AG04450 (cell line): ENCODE measurements around the gene TMEM218. TPM values are rescaled to one million over a fixed set of nuclear protein-coding genes. Genes with fewer than 3 reads are reported as not detected.

Experiments used
- CTCF ChIA-PET: fragments of 300-600, 350-600 bp; formaldehyde crosslinking; extraction: SDS; loops from one replicate; lab custom pipeline; 2022; ENCODE audit warnings: antibody characterized with exemption, inconsistent platforms; lab: Charles Lee
- POLR2A ChIA-PET: fragments of 350-600 bp; formaldehyde crosslinking; extraction: SDS; loops from one replicate; lab custom pipeline; 2021; ENCODE audit warnings: antibody characterized with exemption, inconsistent platforms; lab: Yijun Ruan, JAX
- DNase-seq: peaks from one replicate; pipeline ENCODE4 v3.0.0-alpha.2; 2011; ENCODE audit warnings: low read depth, low spot score
- H3K27ac ChIP-seq: one replicate; pipeline ENCODE4 v1.5.1; 2012; ENCODE audit warnings: low read depth, low read length, control low read depth
- H3K27me3 ChIP-seq: one replicate; pipeline ENCODE4 v1.6.0; 2012; ENCODE audit warnings: low read length; ENCODE audit not compliant: control insufficient read depth, insufficient read depth
- H3K4me3 ChIP-seq: 2 replicates; pipeline ENCODE4 v1.5.1; 2011; ENCODE audit warnings: mild to moderate bottlenecking, low read depth, low read length, control low read depth
- H3K9me3 ChIP-seq: 2 replicates; pipeline ENCODE4 v1.5.1; 2012; ENCODE audit warnings: low read length; ENCODE audit not compliant: control insufficient read depth, insufficient read depth
- polyA plus RNA-seq: library from polyadenylated mRNA; depleted of rRNA; stranded (reverse); fragments of >200 nt; gene quantifications from 2 replicates; pipeline ENCODE4 v1.2.3, GENCODE V29; 2011
- TF ChIP-seq, protein P1 (sequence below): IDR thresholded peaks from 2 replicates; pipeline ENCODE4 v1.5.1; 2011; ENCODE audit warnings: low read depth, low read length, control low read depth, inconsistent platforms

TMEM218 gene
- polyA plus RNA-seq, 1 experiment = 29.9 TPM

- Histone ChIP-seq H3K9me3 (peaks cover 3% of the 10 kb centered on the region; the same call in 1 of the 2 replicates), H3K4me3 (no peak overlapping the region), H3K27me3 (no peaks in the 10 kb centered on the region), H3K27ac (no peak overlapping the region)
- TF ChIP-seq, protein P1, sequence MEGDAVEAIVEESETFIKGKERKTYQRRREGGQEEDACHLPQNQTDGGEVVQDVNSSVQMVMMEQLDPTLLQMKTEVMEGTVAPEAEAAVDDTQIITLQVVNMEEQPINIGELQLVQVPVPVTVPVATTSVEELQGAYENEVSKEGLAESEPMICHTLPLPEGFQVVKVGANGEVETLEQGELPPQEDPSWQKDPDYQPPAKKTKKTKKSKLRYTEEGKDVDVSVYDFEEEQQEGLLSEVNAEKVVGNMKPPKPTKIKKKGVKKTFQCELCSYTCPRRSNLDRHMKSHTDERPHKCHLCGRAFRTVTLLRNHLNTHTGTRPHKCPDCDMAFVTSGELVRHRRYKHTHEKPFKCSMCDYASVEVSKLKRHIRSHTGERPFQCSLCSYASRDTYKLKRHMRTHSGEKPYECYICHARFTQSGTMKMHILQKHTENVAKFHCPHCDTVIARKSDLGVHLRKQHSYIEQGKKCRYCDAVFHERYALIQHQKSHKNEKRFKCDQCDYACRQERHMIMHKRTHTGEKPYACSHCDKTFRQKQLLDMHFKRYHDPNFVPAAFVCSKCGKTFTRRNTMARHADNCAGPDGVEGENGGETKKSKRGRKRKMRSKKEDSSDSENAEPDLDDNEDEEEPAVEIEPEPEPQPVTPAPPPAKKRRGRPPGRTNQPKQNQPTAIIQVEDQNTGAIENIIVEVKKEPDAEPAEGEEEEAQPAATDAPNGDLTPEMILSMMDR = no peak
- no peak for DNase-seq
- ChIA-PET POLR2A (interaction anchor here (0.5 kb wide), 1 partner anchor 545 kb away, joined by 3 read pairs; no protein-coding TSS in a partner anchor), CTCF (interaction anchor here (1.1 to 4.4 kb wide), 5 partner anchors 15 to 243 kb away, joined by 3 to 30 read pairs (median 8); no protein-coding TSS in a partner anchor)
These were observed 5.5 kb downstream of the TMEM218 start for GRCh38 chr11:125105926-125106325.

- no peak overlapping the region for H3K4me3 ChIP-seq
- TF ChIP-seq, protein P1 = no peak
- no peak for DNase-seq
- peaks cover 3% of the 10 kb centered on the region; the same call in 1 of the 2 replicates for H3K9me3 ChIP-seq
- H3K27ac ChIP-seq = no peak overlapping the region
- POLR2A ChIA-PET = no interaction called here
- CTCF ChIA-PET = interaction anchor here (0.9 to 2.1 kb wide), 3 partner anchors 12 to 243 kb away, joined by 4 to 7 read pairs (median 6); no protein-coding TSS in a partner anchor
- no peaks in the 10 kb centered on the region for H3K27me3 ChIP-seq
These were observed 8.9 kb downstream of the TMEM218 start for GRCh38 chr11:125102510-125102909.

DNA sequence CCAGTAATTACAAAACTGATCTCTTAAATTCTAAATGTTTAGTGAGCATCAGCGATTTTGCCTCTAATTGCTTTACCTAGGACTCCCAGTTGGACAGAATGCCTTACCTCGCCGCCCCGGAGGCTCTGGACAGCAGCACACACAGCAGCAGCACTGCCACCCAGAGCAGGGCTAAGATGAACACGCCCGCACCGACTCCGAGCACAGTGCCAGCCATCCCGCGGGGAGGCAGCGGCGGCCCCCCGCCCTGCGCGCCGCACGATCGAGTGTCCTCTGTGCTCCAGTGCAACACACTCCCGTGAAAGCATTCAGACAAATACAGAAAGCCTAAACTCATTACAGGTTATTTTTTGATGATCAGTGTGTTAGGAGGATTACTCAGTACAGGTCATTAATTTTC lies 9.4 kb downstream of the TMEM218 start:
- CTCF ChIA-PET = interaction anchor here (0.9 to 2.1 kb wide), 2 partner anchors 11 to 243 kb away, joined by 4 to 7 read pairs; no protein-coding TSS in a partner anchor
- no peaks in the 10 kb centered on the region for H3K27me3 ChIP-seq
- TF ChIP-seq, protein P1 = no peak
- no peak overlapping the region for H3K27ac ChIP-seq
- H3K9me3 ChIP-seq = peaks cover 3% of the 10 kb centered on the region; the same call in 1 of the 2 replicates
- POLR2A ChIA-PET = no interaction called here
- DNase-seq = no peak
- no peak overlapping the region for H3K4me3 ChIP-seq

GRCh38 chr11:125101596-125101995 lies 9.8 kb downstream of the TMEM218 start:
- H3K27me3 ChIP-seq = no peaks in the 10 kb centered on the region
- CTCF ChIA-PET = interaction anchor here (0.6 to 2.1 kb wide), 3 partner anchors 10 to 1391 kb away, joined by 4 to 10 read pairs (median 7); no protein-coding TSS in a partner anchor
- H3K4me3 ChIP-seq = no peak overlapping the region
- H3K9me3 ChIP-seq = peaks cover 3% of the 10 kb centered on the region; the same call in 1 of the 2 replicates
- TF ChIP-seq, protein P1 = no peak
- POLR2A ChIA-PET = no interaction called here
- no peak for DNase-seq
- no peak overlapping the region for H3K27ac ChIP-seq

DNA sequence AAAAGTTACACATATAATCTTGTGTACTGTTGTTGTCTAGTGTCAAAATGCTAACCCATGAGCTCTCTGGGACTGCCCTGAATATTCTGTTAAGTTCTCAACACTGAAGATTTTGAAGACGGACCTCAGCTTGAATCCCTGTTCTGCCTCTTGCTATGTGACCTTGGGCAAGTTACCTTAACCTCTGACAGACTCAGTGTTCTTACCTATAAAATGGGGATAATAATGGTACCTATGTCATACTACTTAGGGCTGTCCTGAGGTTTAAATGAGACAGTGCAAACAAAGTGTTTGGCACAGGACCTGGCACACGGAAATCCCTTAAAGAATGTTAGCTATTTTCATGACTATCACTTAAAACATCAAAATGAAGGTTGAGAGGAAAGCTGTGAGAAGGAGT lies 11.3 kb downstream of the TMEM218 start:
- ChIA-PET POLR2A (no interaction called here), CTCF (interaction anchor here (1.6 to 1.9 kb wide), 2 partner anchors 9 to 41 kb away, joined by 4 to 10 read pairs; no protein-coding TSS in a partner anchor)
- TF ChIP-seq, protein P1 = no peak
- Histone ChIP-seq H3K27ac (no peak overlapping the region), H3K27me3 (no peaks in the 10 kb centered on the region), H3K4me3 (no peak overlapping the region), H3K9me3 (peaks cover 3% of the 10 kb centered on the region; the same call in 1 of the 2 replicates)
- no peak for DNase-seq
